Astrocyte (in vitro differentiated cells and primary cell): ENCODE measurements around the gene GASK1B.

Experiments used
- EZH2 ChIP-seq: IDR thresholded peaks from 2 replicates; pipeline ENCODE4 v1.6.1; 2012; ENCODE audit warnings: mild to moderate bottlenecking, low read length, inconsistent platforms; ENCODE audit not compliant: insufficient read depth
- TF ChIP-seq, protein P1 (sequence below): IDR thresholded peaks from 2 replicates; pipeline ENCODE4 v1.5.1; 2011; ENCODE audit warnings: low read depth, mild to moderate bottlenecking, inconsistent platforms, low read length, moderate library complexity; ENCODE audit not compliant: insufficient read depth

DNA sequence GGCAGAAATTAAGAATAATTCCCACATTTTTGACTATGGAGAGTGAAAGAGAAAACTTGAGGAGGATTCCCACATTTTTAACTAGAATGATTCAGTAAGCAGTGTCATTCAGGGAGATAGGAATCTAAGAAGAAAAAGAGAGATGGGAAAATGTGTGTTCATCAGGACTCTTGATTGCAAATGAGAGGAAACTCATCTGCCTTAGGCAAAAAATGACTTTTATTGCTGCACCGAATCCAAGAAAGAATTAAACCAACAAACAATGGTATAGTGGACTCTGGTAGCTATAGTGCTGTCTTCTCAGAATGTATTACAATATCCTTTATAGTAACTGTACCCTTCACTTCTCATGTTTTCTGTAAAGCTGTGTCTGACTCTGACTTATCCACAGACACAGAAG, 22.5 kb upstream of the GASK1B start:
- no peak for TF ChIP-seq EZH2
- TF ChIP-seq, protein P1, sequence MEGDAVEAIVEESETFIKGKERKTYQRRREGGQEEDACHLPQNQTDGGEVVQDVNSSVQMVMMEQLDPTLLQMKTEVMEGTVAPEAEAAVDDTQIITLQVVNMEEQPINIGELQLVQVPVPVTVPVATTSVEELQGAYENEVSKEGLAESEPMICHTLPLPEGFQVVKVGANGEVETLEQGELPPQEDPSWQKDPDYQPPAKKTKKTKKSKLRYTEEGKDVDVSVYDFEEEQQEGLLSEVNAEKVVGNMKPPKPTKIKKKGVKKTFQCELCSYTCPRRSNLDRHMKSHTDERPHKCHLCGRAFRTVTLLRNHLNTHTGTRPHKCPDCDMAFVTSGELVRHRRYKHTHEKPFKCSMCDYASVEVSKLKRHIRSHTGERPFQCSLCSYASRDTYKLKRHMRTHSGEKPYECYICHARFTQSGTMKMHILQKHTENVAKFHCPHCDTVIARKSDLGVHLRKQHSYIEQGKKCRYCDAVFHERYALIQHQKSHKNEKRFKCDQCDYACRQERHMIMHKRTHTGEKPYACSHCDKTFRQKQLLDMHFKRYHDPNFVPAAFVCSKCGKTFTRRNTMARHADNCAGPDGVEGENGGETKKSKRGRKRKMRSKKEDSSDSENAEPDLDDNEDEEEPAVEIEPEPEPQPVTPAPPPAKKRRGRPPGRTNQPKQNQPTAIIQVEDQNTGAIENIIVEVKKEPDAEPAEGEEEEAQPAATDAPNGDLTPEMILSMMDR: no peak
